PC-3 (cell line): ENCODE data around the gene DCTD. TPM values are rescaled to one million over a fixed set of nuclear protein-coding genes. Genes with fewer than 3 reads are reported as not detected.

Experiments used
- ATAC-seq: fragments of 200-7000 bp; cut with Tn5 transposase; 2 replicates; pipeline ENCODE4 v1.9.1; 2020; ENCODE audit warnings: mild to moderate bottlenecking, moderate library complexity
- BruUV-seq: library from RNA; stranded (reverse); fragments of 400-500 nt; replicated peaks from 2 replicates; lab custom pipeline; 2021; lab: Mats Ljungman, UMichigan
- CTCF ChIA-PET: fragments of 300-600 bp; sonication (Branson Sonifier 250); formaldehyde crosslinking; loops from one replicate; lab custom pipeline; 2022; ENCODE audit warnings: antibody characterized with exemption; lab: Charles Lee
- POLR2A ChIA-PET: fragments of 300-600 bp; sonication (Branson Sonifier 250); formaldehyde crosslinking; loops from one replicate; lab custom pipeline; 2022; ENCODE audit warnings: antibody characterized with exemption; ENCODE audit not compliant: unreplicated experiment; lab: Charles Lee
- DNase-seq: peaks from one replicate; pipeline ENCODE4 v3.0.0-alpha.2; 2015
- H2AFZ ChIP-seq: fragments of 300-600 bp; sonication (generic); 2 replicates; pipeline ENCODE4 v1.6.0; 2016; ENCODE audit warnings: antibody characterized with exemption, low read length
- H3F3A ChIP-seq: fragments of 300-600 bp; sonication (generic); one replicate; pipeline ENCODE4 v1.6.0; 2017; ENCODE audit warnings: antibody characterized with exemption, low read length, control low read depth, mild to moderate bottlenecking; ENCODE audit not compliant: unreplicated experiment
- H3K27ac ChIP-seq: fragments of 300-600 bp; sonication (generic); 2 replicates; pipeline ENCODE4 v1.5.1; 2016; ENCODE audit warnings: mild to moderate bottlenecking, low read length
- H3K27me3 ChIP-seq: fragments of 300-600 bp; sonication (generic); 2 replicates; pipeline ENCODE4 v1.6.1; 2016; ENCODE audit warnings: low read length, mixed read lengths
- H3K36me3 ChIP-seq: fragments of 300-600 bp; sonication (generic); 2 replicates; pipeline ENCODE4 v1.6.1; 2016; ENCODE audit warnings: low read depth, mixed run types, low read length, mixed read lengths
- H3K4me1 ChIP-seq: fragments of 300-600 bp; sonication (generic); 2 replicates; pipeline ENCODE4 v1.5.1; 2016; ENCODE audit warnings: low read length; ENCODE audit not compliant: insufficient read depth
- H3K4me2 ChIP-seq: fragments of 300-600 bp; sonication (generic); 2 replicates; pipeline ENCODE4 v1.6.0; 2016; ENCODE audit warnings: low read length
- H3K4me3 ChIP-seq: fragments of 300-600 bp; sonication (generic); 2 replicates; pipeline ENCODE4 v1.5.1; 2016; ENCODE audit warnings: mild to moderate bottlenecking, low read length, mixed read lengths
- H3K79me2 ChIP-seq: fragments of 300-600 bp; sonication (generic); 2 replicates; pipeline ENCODE4 v1.6.1; 2017; ENCODE audit warnings: low read length, mixed read lengths
- H3K9ac ChIP-seq: fragments of 300-600 bp; sonication (generic); 2 replicates; pipeline ENCODE4 v1.6.0; 2016; ENCODE audit warnings: mild to moderate bottlenecking, low read length
- H3K9me2 ChIP-seq: fragments of 300-600 bp; sonication (generic); replicated peaks from 2 replicates; pipeline ENCODE4 v1.6.1; 2016; ENCODE audit warnings: mixed run types, low read length, mixed read lengths
- H3K9me3 ChIP-seq: fragments of 300-600 bp; sonication (generic); 2 replicates; pipeline ENCODE4 v1.6.1; 2016; ENCODE audit warnings: low read length, mixed read lengths
- H4K20me1 ChIP-seq: fragments of 300-600 bp; sonication (generic); 2 replicates; pipeline ENCODE4 v1.6.1; 2016; ENCODE audit warnings: low read length, mixed read lengths
- CTCF ChIP-seq: fragments of 300-600 bp; sonication (generic); conservative IDR thresholded peaks from 2 replicates; pipeline ENCODE4 v1.5.1; 2017; ENCODE audit warnings: antibody characterized with exemption, low read depth, mild to moderate bottlenecking, low read length
- EZH2 ChIP-seq: fragments of 300-600 bp; sonication (generic); IDR thresholded peaks from one replicate; pipeline ENCODE4 v1.6.1; 2017; ENCODE audit warnings: antibody characterized with exemption, mild to moderate bottlenecking, low read length; ENCODE audit not compliant: unreplicated experiment
- EZH2phosphoT487 ChIP-seq: fragments of 300-600 bp; sonication (generic); IDR thresholded peaks from 2 replicates; pipeline ENCODE4 v1.6.1; 2018; ENCODE audit warnings: mild to moderate bottlenecking, antibody characterized with exemption, low read length, borderline replicate concordance
- intact Hi-C: fragments of 100-400 bp; cut with micrococcal nuclease; formaldehyde crosslinking; loops from 2 replicates; pipeline ENCODE4 v1.9.0; 2023
- total RNA-seq: library from RNA; depleted of rRNA; stranded (reverse); fragments of >200 nt; gene quantifications from 2 replicates; pipeline ENCODE4 v1.2.3, GENCODE V29; 2014

The DCTD gene
- total RNA-seq, 1 experiment from 2014 or later: 58.1 TPM

- no peaks in the 10 kb centered on the region for H3F3A ChIP-seq
- ATAC-seq: no peak
- H3K4me1 ChIP-seq: no peaks in the 10 kb centered on the region
- H3K79me2 ChIP-seq: no peaks in the 10 kb centered on the region
- H3K27ac ChIP-seq: no peak overlapping the region
- ChIA-PET POLR2A (no interaction called here), CTCF (no interaction called here)
- no peak overlapping the region for H3K4me2 ChIP-seq
- no TSS peak for BruUV-seq
- H3K36me3 ChIP-seq: no peaks in the 10 kb centered on the region
- TF ChIP-seq EZH2phosphoT487 (no peak), EZH2 (no peak), CTCF (no peak)
- no peak overlapping the region for H2AFZ ChIP-seq
- no peak overlapping the region for H3K9ac ChIP-seq
- intact Hi-C loops: no loop called here
- no peaks in the 10 kb centered on the region for H3K27me3 ChIP-seq
- H3K9me3 ChIP-seq: no peaks in the 10 kb centered on the region
- no peaks in the 10 kb centered on the region for H4K20me1 ChIP-seq
- H3K9me2 ChIP-seq: no peaks in the 10 kb centered on the region
- no peak for DNase-seq
- no peak overlapping the region for H3K4me3 ChIP-seq
Measured at GRCh38 chr4:182960228-182960627, 43.0 kb upstream of the DCTD start.

GRCh38 chr4:182955411-182955810, 38.2 kb upstream of the DCTD start:
- no TSS peak for BruUV-seq

More at GRCh38 chr4:182955411-182955810, 38.2 kb upstream of the DCTD start:
- ChIA-PET CTCF (no interaction called here), POLR2A (no interaction called here)
- Histone ChIP-seq H3K9me2 (no peaks in the 10 kb centered on the region), H2AFZ (no peak overlapping the region), H3K9ac (no peak overlapping the region), H3F3A (no peaks in the 10 kb centered on the region), H3K4me2 (no peak overlapping the region), H3K4me1 (no peaks in the 10 kb centered on the region), H3K79me2 (no peaks in the 10 kb centered on the region), H3K27ac (no peak overlapping the region), H3K36me3 (no peaks in the 10 kb centered on the region), H4K20me1 (no peaks in the 10 kb centered on the region), H3K27me3 (no peaks in the 10 kb centered on the region), H3K9me3 (no peaks in the 10 kb centered on the region), H3K4me3 (no peak overlapping the region)
- intact Hi-C loops: no loop called here
- no peak for DNase-seq
- no peak for TF ChIP-seq EZH2
- TF ChIP-seq CTCF: no peak
- TF ChIP-seq EZH2phosphoT487: no peak
- ATAC-seq: no peak
